HG02588 (cell line): ENCODE measurements around the gene RAB6A.
A peak's percentile ranks its signal among the peaks of the same experiment; 100 is the strongest.
"Not testable (repeated sequence)": the region's sequence is repeated elsewhere in the genome, so short reads cannot be mapped to it uniquely, and the experiment has no call there.

ENCODE experiments used
- ATAC-seq: cut with Tn5 transposase; IDR thresholded peaks from one replicate; pipeline ENCODE4 v1.9.1; 2021; ENCODE audit warnings: mild to moderate bottlenecking, moderate library complexity; ENCODE audit not compliant: unreplicated experiment

RAB6A gene

DNA sequence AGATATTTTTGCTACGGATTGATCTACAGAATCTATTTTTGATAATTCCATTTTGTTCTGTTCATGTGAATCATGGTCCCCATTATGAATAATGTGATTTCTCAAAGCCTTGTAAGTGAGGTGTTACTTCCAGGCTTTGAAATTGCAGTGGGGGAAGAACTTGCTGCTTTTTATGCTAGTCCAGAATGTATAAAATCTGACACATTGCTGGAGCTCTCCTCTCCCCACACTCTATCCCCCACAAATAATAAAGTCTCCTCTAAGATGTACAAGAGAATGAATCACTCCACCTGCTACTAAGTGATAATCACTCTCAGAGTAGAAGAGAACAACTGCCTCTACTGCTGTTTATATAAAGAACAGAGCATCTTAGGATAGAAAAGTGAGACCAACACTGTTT is 5.9 kb upstream of the RAB6A start:
- no peak for ATAC-seq

DNA sequence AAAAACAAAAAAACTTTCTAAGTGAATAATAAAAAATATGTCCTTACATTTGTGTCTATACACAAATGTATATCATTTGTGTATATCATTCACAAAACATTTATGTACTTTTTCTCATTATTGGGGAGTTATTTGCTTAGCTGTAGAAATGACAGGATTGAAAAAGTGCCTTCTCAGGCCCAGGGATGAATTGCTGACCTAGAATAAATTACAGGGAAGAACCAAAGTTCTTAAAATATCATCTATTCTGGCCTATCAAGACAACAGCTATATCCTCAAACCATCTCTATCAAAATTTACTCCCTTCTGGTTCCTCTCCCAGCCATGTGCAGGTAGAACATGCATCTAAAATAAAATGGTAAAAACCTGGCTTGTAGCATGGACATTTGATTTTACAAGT is 1.9 kb upstream of the RAB6A start:
- ATAC-seq, result no peak

DNA sequence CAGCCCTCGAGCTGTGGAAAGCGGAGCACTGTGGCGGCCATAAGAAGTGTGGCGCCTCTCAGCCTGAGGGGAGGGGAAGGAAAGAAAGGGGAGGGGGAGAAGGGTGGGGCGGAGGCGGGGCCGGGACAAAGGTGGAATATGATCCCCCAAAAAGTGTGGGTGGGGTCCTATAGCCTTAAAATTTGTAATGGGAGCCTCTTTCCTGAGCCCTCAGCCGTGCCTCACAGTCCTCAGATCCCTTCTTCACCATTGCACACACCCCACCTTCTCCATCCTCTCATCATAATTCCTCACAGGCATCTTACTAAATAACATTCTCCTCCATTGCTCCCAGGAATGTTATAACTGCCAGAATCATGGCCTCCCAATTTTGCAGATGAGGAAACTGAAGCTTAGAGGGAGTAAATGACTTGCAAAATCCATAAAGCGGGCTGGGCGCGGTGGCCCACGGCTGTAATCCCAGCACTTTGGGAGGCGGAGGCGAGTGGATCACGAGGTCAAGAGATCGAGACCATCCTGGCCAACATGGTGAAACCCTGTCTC is 600 bp upstream of the RAB6A start:
- peak; percentile 0 for ATAC-seq

DNA sequence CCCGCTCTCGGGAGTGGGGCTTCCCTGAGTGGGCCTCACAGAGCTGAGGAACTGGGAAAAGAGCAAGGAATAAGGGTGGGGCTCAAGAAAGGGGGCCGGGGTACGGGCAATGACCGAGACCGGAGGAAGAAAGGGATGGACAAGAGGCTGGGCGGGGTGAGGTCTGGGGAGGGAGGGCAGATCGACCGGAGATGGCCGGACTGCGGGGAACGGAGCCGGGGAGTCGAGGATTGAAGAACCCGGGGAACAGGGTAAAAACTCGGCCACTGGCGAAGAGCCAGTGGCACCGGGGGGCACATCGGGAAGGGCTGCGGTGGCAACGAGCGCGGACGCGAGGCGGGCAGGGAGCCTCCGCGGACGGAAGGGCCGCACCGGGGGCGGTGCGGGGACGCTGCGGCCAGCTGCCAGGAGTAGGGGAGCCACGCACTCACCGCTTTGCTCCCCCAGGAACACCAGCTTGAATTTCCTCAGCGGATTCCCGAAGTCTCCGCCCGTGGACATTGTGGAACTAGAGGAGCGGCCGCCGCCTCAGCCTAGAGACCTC is 667 bp downstream of the RAB6A start:
- peak; percentile 7 for ATAC-seq

DNA sequence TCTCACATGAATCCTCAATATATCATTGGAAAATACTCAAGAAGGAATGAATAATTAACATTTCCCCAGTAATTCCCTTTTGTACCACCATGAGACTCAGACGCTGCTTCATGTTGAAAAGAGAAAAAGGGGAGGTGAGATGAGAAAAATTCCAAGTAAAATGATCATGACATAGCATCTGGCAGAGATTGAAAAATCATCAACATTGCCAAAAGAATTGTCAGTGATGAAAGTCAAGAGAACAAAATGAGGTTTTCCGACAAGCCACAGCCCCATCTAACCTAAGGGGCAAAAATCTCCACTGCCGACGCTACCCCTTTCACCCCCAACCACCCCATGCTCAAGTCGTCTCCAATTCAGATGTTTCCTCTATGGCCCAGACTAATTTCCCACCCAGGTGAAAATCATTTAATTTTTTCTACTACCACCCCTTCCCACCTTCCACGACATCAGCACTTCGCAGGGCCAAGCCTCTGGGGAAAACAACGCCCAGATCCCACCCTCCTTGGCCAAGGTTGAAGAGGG is 1.2 kb downstream of the RAB6A start:
- ATAC-seq, result no peak

DNA sequence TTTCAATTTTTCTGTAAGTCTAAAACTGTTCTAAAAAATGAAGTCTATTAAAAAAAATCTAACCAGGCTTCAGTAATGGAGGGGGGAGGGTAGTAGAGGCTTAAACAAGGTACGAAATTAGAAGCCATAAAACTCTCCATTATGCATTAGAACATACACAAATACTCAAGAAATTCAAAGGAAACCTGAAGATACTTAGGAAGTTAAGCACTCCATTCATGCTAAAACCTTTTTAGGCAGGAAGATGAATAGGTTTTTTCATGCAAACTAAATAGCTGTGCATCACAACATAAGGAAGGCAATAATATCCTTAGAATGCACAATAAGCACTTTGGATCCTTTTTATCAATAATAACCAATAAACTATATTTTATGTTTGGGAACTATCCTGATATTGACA is 2.4 kb downstream of the RAB6A start:
- ATAC-seq, result no peak

DNA sequence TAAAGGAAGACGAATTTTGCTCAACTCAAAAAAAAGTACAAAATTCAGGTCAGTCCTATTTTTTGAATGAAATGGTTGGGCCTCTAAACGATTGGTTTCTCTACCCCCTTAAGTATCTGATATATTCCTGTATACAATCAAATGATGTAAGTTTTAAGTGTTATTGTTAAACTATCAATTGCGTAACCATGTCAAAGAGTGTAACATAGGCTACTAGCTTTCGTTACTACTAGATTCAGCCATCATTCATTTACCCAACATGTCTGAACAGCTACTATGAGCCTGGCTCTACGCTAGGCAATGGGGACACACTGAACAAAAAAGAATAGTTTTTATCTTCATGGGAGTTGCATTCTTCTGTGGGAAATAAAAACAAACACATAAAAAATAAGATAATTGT is 3.3 kb downstream of the RAB6A start:
- ATAC-seq, result no peak

- ATAC-seq, result no peak
Observed at GRCh38 chr11:73755670-73756069, 5.2 kb downstream of the RAB6A start.

DNA sequence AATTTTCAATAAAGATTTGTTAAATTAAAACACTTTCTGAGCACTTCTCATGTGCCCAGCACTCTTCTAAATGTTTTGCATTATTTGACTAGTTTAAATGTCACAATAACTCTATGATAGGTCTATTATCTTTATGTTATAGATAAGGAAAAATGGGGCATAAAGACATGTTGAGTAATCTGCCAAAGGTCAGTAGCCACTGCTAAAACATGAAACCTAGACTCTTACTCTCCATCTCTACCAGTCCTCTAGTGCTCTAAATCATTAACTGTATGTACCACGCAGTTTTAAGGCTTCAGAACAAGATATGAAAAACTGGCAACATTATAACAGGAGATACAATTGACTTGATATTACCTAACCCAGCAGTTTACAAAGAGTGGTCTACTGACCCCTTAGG is 6.9 kb downstream of the RAB6A start:
- no peak for ATAC-seq

DNA sequence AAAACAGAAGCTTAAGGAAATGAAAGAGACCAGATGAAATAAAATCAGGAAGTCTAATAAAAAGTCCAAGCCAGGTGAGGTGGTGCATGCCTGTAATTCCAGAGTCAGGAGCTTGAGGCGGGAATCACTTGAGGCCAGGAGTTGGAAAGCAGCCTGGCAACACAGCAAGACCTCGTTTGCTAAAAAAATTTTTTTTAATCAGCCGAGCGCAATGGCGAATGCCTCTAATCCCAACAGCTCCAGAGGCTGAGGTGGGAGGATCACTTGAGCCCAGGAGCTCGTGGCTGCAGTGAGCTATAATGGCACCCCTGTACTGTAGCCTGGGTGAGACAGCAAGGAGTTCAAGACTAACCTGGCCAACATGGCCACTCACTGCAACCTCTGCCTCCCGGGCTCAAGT is 8.0 kb downstream of the RAB6A start:
- ATAC-seq, result no peak

GRCh38 chr11:73752216-73752867 is 8.5 kb downstream of the RAB6A start:
- ATAC-seq, result no peak

GRCh38 chr11:73750862-73751261 is 10.0 kb downstream of the RAB6A start:
- ATAC-seq, result not testable (repeated sequence)

- ATAC-seq, result no peak
Observed at GRCh38 chr11:73750228-73750627, 10.6 kb downstream of the RAB6A start.

- ATAC-seq, result no peak
Observed at GRCh38 chr11:73749118-73749517, 11.8 kb downstream of the RAB6A start.

- ATAC-seq, result no peak
Observed at GRCh38 chr11:73748300-73748699, 12.6 kb downstream of the RAB6A start.

DNA sequence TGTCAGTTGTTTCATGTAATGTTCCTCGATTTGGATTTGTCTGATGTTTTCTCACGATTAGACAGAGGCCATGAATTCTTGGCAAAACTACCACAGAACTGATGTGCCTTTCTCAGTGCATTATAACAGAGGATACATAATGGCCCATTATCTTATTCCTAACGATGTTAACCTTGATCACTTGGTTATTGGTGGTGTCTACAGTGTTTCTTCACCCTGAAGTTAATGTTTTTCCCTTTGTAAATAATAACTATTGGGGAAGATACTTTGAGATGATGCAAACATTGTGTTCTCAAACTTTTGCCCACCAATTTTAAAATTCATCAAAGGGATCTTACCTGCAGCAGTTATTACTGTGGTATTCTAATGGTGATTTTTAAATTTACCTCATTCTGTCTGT is 13.1 kb downstream of the RAB6A start:
- no peak for ATAC-seq

DNA sequence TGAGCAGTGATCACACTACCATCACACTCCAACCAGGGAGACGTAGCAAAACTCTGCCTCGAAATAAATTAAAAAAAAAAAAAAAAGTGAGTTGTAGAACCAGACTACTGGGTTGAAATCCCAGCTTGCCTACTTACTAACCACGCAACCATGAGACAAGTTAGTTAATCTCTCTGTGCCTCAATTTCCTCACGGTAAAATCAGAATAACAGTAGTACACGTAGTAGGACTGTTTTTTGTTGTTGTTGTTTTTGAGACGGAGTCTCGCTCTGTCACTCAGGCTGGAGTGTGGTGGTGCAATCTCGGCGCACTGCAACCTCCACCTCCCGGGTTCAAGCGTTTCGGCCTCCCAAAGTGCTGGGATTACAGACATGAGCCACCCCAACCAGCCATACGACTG is 14.2 kb downstream of the RAB6A start:
- ATAC-seq, result no peak

DNA sequence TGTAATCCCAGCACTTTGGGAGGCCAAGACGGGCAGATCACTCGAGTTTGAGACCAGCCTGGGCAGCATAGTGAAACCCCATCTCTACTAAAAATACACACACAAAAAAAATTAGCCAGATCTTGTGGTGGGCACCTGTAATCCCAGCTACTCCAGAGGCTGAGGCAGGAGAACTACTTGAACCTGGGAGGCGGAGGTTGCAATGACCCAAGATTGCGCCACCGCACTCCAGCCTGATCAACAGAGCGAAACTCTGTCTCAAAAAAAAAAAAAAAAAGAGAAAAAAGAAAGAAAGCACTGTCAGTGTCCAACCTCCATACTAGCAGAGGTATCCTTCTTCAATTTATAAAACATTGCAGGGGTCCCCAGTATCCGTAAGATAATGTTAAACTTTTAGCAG is 17.8 kb downstream of the RAB6A start:
- no peak for ATAC-seq

DNA sequence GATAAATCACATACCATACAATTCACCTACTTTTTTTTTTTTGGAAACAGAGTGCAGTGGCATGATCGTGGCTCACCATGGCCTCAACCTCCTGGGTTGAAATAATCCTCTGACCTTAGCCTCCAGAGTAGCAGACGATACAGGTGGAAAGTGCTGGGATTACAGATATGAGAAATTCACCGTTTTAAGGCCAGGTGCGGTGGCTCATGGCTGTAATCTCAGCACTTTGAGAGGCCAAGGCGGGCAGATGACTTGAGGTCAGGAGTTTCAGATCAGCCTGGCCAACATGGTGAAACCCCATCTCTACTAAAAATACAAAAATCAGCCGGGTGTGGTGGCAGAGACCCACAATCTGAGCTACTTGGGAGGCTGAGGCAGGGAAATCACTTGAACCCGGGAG is 24.9 kb downstream of the RAB6A start:
- not testable (repeated sequence) for ATAC-seq

- ATAC-seq, result no peak
Observed at GRCh38 chr11:73734993-73735392, 25.9 kb downstream of the RAB6A start.

GRCh38 chr11:73734011-73734410 is 26.9 kb downstream of the RAB6A start:
- ATAC-seq, result not testable (repeated sequence)

DNA sequence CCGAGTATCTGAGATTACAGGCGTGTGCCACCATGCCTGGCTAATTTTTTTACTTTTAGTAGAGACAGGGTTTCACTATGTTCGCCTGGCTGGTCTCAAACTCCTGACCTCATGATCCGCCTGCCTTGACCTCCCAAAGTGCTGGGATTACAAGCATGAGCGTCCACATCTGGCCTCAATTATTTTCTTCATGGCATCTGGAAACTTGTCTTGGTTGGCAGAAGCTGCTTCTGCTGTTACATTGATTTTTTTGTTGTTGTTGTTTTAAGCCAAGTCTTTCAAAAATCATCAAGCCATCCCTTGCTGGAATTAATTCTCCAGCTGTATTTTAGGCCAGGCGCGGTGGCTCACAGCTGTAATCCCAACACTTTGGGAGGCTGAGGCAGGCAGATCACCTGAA is 27.9 kb downstream of the RAB6A start:
- ATAC-seq, result not testable (repeated sequence)
